Stimulated activated CD4-positive, alpha-beta T cell treated with anti-CD3 and anti-CD28 coated beads, Interleukin-1b, Interleukin-23, amount 100 ng/mL, for 24 hours (primary cell): ENCODE results near the gene CBLN1.

ENCODE experiments used
- DNase-seq, 4 experiments: peaks; one replicate each; pipeline ENCODE4 v3.0.0-alpha.2; 2020; ENCODE audit warnings: low read depth in 4 of 4, low spot score in 1 of 4

The CBLN1 gene

GRCh38 chr16:49281480-49281842, at the start of gene CBLN1:
Gene CBLN1, minus strand, starts transcription at chr16:49281838. Its CDS starts 373 bp downstream, at chr16:49281465.
- no peak for DNase-seq

GRCh38 chr16:49330562-49331201, 49.0 kb upstream of the CBLN1 start:
- DNase-seq: no peak

GRCh38 chr16:49328325-49328724, 46.7 kb upstream of the CBLN1 start:
- DNase-seq: no peak

GRCh38 chr16:49327466-49327865, 45.8 kb upstream of the CBLN1 start:
- no peak for DNase-seq

- no peak for DNase-seq
Measured at GRCh38 chr16:49324703-49325102, 43.1 kb upstream of the CBLN1 start.

GRCh38 chr16:49315602-49316001, 34.0 kb upstream of the CBLN1 start:
- no peak for DNase-seq

- no peak for DNase-seq
Measured at GRCh38 chr16:49312389-49312985, 30.8 kb upstream of the CBLN1 start.

GRCh38 chr16:49311823-49312222, 30.2 kb upstream of the CBLN1 start:
- DNase-seq: no peak

GRCh38 chr16:49307176-49307575, 25.5 kb upstream of the CBLN1 start:
- DNase-seq: no peak

- DNase-seq: no peak
Measured at GRCh38 chr16:49305406-49305805, 23.8 kb upstream of the CBLN1 start.

GRCh38 chr16:49292413-49292812, 10.8 kb upstream of the CBLN1 start:
- DNase-seq: no peak

- DNase-seq: no peak
Measured at GRCh38 chr16:49287572-49287971, 5.9 kb upstream of the CBLN1 start.

GRCh38 chr16:49284962-49285361, 3.3 kb upstream of the CBLN1 start:
- DNase-seq: no peak

GRCh38 chr16:49283376-49284049, 1.9 kb upstream of the CBLN1 start:
- DNase-seq: no peak

GRCh38 chr16:49282690-49283375, 1.2 kb upstream of the CBLN1 start:
- no peak for DNase-seq

GRCh38 chr16:49281843-49282642, 405 bp upstream of the CBLN1 start:
- peak in 3 of 4 experiments; percentile 30 to 59 (median 35) for DNase-seq

- no peak for DNase-seq
Measured at GRCh38 chr16:49280841-49281371, 732 bp downstream of the CBLN1 start.

GRCh38 chr16:49280105-49280741, 1.4 kb downstream of the CBLN1 start:
- DNase-seq: no peak

GRCh38 chr16:49278944-49279725, 2.5 kb downstream of the CBLN1 start:
- DNase-seq: no peak

GRCh38 chr16:49278567-49278827, 3.1 kb downstream of the CBLN1 start:
- DNase-seq: no peak
